Activated T-helper 1 cell treated with Interleukin-2 at 50 U/mL for 16 hours (primary cell): ENCODE measurements around the gene RRBP1.
A peak's percentile ranks its signal among the peaks of the same experiment; 100 is the strongest.

Experiments used
- DNase-seq: peaks from one replicate; pipeline ENCODE4 v3.0.0-alpha.2; 2020; ENCODE audit warnings: low read depth

Gene RRBP1

DNA sequence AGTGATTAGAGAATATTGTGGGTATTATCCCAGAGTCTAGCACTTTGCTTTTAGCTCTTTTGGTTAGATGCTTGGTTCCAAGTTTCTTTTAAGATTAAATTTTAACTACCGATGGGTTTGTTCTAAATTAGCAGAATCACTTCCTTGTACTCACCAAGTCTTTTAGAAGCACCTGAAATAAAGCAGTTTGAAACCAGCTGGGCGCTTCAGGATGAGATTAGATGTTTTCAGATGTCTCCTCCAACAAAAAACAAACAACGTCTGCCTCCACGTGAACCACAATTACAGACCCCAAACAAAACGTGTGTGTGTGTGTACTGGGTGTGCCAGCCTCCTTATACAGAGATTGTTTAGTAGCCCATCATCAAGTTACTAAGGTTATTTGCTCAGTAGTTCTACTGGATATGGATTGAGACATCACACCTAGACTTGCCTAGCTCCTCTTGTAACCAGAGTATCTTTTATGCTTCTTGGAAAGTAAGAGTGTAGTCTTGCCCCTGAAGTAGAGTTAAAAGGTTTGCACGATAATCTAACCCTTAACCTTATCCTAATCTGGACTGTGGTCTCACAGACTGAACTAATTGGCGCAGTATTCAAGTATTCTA, 109.9 kb downstream of the RRBP1 start:
- DNase-seq: no peak

- DNase-seq: no peak
Observed at GRCh38 chr20:17571153-17571527, 110.9 kb downstream of the RRBP1 start.

- no peak for DNase-seq
Observed at GRCh38 chr20:17570347-17571152, 111.5 kb downstream of the RRBP1 start.

DNA sequence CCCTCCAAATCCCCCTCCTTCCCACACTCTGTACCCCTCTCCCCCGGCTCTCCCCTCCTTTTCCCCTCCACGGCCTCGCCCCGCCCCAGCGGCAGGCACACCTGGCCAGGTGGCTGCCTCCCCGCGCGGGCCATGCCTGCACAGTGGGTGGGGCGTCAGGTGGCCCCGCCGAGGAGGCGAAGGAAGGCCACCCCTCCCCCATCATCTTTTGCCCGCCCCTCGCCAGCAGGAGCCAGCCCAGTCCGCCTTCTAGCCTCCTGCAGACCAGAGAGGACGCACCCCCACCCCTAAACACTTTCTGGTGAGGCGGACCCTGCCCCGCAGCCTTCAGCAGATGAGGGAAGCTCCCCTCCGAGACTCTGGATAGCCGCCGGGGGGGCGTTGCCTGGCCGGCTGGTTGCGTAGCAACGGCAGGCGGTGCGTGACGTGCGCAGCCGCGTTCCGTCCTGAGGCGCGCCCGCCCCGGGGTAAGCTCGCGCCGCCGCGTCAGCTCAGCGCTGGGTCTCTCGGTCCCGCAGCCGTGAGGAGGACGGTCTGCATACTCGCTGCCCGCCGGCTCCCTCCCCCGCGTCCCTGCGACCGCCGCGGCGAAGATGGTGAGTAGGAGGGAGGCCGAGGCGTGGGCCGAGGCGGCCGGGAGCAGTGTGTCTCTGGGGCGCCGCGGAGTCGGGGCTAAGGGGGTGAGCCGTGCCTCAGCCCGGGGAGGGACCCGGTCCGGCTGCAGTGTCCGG, 112.3 kb downstream of the RRBP1 start, which contains the start of gene DSTN:
TSS of gene DSTN (plus strand) at position 460 of the 731 bp plus-strand sequence. CDS start at position 594, 134 bp downstream.
- DNase-seq: peak; percentile 80

GRCh38 chr20:17568972-17569521, 113.0 kb downstream of the RRBP1 start:
- DNase-seq: no peak

- no peak for DNase-seq
Observed at GRCh38 chr20:17568045-17568788, 113.8 kb downstream of the RRBP1 start.

DNA sequence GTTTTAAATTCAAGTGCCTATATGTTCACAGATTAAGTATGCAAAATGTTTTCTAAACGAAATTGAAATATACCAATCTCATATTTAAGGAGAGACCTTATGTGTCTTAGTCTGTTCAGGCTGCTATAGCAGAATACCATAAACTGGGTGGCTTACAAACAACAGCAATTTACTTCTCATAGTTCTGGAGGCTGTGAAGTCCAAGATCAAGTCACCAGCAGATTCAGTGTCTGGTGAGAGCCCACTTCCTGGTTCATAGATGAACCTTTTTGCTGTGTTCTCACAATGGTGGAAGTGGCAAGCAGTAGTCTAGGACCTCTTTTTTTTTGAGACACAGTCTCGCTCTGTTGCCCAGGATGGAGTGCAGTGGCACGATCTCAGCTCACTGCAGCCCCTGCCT, 115.7 kb downstream of the RRBP1 start:
- no peak for DNase-seq

DNA sequence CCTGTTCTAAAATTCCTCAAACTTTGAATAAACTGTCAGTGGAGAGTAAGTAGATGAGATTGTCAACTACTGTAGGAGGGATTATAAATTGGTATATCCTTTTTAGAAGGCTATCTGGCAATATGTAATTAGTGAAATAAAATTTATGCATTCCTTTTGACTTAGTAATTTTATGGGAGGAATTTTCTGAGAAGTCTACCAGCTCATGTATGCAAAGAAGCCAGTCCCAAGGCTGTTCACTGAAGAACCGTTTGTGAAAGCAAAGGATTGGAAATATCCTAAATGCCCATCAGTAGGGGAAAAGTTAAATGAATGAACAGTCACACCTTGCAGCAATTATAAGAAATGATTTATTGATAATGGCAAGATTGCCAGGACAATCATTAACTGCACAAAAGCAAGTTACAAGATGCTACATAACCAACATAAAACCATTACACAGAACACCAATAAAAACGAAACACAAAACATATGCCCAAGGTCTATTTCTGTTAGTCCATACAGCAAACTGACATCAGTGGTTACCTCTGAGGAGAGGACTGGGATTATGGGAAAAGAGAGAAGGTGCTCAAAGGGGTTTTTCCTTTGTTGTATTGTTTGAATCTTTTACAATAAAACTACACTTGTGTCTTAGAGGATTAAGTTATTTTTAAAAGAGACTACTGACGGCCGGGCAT, 116.7 kb downstream of the RRBP1 start:
- no peak for DNase-seq
